ENCODE data around the gene UBE2G2. TPM values are rescaled to one million over a fixed set of nuclear protein-coding genes. Genes with fewer than 3 reads are reported as not detected.

Gene UBE2G2
- total RNA-seq, 1 donor from 2014 or later: 67.4 TPM

DNA sequence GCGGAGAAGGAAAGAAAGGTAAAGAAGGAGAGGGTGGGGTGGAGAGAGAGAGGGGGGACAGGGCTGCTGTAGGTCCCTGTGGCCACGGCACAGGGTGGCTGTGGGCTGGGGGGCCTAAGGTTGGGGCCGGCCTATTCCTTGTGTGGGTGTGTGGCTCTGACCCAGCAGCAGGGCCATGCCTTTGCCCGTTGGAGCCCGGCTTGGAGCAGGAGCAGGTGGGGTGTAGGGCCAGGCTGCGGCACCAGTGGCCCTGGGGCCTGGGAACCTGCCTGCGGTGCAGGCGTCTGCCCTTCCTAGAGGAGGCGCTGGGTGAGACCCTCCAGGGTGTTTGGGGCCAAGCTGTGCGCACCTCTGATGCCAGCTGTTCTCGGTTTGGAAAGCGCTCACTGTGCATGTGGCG is 35.9 kb upstream of the UBE2G2 start:
- no peak overlapping the region for H3K4me3 ChIP-seq (ENCODE audit: low read depth, low read length)
- H3K27me3 ChIP-seq (ENCODE audit: control insufficient read depth, insufficient read depth, low read length): no peaks in the 10 kb centered on the region
- FAIRE-seq (no peak), DNase-seq (ENCODE audit: low read depth) (no peak)
- H3K36me3 ChIP-seq (ENCODE audit: control insufficient read depth, insufficient read depth, low read length): no peaks in the 10 kb centered on the region
- no peak for TF ChIP-seq CTCF (IDR thresholded peaks at IDR 0.05; ENCODE audit: insufficient read depth, low read length, severe bottlenecking)

DNA sequence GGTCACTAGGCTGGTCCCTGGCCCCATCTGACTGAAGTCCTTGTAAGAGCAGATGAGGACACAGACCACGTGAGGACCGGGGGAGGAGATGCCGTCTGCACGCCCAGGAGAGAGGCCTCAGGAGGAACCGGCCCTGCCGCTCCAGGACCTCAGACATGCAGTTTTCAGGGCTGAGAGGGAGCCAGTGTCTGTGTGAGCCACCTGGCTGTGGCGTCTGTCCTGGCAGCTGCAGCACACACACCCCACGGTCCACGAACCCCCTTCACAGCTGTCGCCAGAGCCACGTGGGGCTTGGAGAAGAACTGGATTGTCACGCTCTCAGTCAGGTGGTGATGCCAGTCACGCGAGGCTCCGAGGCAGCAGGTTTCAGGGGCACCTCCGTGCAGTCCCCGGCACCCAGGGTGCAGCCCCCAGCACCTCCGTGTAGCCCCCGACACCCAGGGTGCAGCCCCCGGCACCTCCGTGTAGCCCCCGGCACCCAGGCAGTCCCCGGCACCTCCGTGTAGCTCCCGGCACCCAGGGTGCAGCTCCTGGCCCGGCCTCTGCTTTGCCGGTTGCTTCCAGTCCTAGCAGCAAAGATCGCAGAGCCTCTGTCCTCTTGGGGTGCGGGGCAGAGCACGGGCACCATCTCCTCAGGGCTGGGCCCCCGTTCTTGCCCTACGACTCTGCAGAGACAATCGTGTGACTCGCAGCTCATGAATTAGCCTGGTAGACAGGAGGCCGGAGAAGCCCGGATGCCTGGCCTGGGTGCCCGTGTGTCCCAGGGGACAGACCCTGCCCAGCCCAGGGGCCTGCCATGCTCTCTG is 35.2 kb upstream of the UBE2G2 start:
- H3K4me3 ChIP-seq (ENCODE audit: low read depth, low read length): no peak overlapping the region
- no peaks in the 10 kb centered on the region for H3K27me3 ChIP-seq (ENCODE audit: control insufficient read depth, insufficient read depth, low read length)
- peak; percentile 29 for DNase-seq (ENCODE audit: low read depth)
- H3K36me3 ChIP-seq (ENCODE audit: control insufficient read depth, insufficient read depth, low read length): no peaks in the 10 kb centered on the region
- FAIRE-seq: no peak
- peak; percentile 27 for TF ChIP-seq CTCF (IDR thresholded peaks at IDR 0.05; ENCODE audit: insufficient read depth, low read length, severe bottlenecking)

DNA sequence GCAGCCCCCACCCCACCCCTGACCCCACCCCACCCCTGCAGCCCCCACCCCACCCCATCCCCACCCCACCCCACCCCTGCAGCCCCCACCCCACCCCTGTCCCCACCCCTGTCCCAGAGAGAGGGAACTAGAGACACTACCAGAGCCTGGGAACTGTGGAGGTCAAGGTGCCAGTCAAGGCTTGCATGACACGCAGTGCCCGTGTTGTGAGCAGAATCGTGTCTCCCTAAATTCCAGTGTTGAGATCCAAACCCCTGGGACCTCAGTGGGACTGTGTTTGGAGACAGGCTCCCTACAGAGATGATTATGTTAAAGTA is 34.7 kb upstream of the UBE2G2 start:
- no peak for TF ChIP-seq CTCF (IDR thresholded peaks at IDR 0.05; ENCODE audit: insufficient read depth, low read length, severe bottlenecking)
- no peak overlapping the region for H3K4me3 ChIP-seq (ENCODE audit: low read depth, low read length)

DNA sequence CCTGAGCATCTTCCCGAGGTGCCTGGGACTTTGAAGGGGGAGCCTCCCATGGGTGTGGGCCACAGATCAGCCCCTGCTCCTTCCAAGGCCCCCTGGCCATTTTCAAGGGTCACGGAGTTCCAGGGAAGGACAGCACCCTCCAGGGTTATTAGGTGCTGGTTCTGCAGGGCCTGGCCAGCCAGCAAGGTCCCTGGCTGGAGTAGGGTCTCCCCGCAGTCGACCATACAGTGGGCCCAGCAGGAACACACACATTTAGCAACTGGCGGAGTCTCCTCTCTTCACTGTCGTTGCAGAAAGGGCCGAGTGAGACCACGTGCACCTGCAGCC is 34.0 kb upstream of the UBE2G2 start:
- FAIRE-seq: no peak
- Histone ChIP-seq H3K36me3 (ENCODE audit: control insufficient read depth, insufficient read depth, low read length) (no peaks in the 10 kb centered on the region), H3K4me3 (ENCODE audit: low read depth, low read length) (no peak overlapping the region), H3K27me3 (ENCODE audit: control insufficient read depth, insufficient read depth, low read length) (no peaks in the 10 kb centered on the region)
- no peak for TF ChIP-seq CTCF (IDR thresholded peaks at IDR 0.05; ENCODE audit: insufficient read depth, low read length, severe bottlenecking)
- no peak for DNase-seq (ENCODE audit: low read depth)

More for the DNA sequence above, 34.7 kb upstream of the UBE2G2 start:
- no peaks in the 10 kb centered on the region for H3K27me3 ChIP-seq (ENCODE audit: control insufficient read depth, insufficient read depth, low read length)
- FAIRE-seq (peak; percentile 18), DNase-seq (ENCODE audit: low read depth) (no peak)
- no peaks in the 10 kb centered on the region for H3K36me3 ChIP-seq (ENCODE audit: control insufficient read depth, insufficient read depth, low read length)

DNA sequence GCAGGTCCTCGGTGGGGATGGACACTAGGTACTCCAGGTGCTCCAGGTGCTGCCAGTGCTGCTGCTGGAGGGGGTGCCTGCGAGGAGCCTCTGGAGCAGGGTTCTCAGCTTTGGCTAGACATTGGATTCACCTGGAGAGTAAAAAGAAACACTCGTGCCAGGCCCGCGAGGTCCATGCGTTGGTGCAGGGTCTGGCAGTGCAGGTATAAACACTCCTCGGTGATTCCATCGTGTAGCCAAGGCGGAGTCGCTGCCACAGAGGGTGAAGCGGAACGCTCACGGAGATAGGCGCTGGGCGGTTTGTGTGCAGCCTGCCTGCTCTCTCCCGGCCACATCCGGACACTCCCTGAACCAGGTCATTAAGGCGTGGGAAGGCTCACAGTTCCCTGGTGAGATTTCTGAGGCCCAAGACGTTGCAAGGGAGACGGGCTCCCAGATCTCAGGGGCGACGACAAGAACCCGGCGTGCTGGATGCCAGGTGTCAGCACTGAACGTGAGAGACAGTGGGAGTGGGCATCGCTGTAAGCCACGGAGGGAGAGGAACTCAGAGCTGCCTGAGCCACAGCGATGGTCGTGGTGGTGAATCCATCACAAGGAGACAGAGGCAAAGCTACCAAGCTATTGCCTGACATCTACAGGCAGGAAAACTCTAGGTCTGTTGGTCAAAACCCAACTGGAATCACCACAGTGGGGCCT is 33.5 kb upstream of the UBE2G2 start:
- Histone ChIP-seq H3K27me3 (ENCODE audit: control insufficient read depth, insufficient read depth, low read length) (no peaks in the 10 kb centered on the region), H3K4me3 (ENCODE audit: low read depth, low read length) (no peak overlapping the region), H3K36me3 (ENCODE audit: control insufficient read depth, insufficient read depth, low read length) (no peaks in the 10 kb centered on the region)
- DNase-seq (ENCODE audit: low read depth): no peak
- no peak for FAIRE-seq
- TF ChIP-seq CTCF (IDR thresholded peaks at IDR 0.05; ENCODE audit: insufficient read depth, low read length, severe bottlenecking): no peak

All from bronchial epithelial cell (primary cell).